AG09319 (cell line): Measurements from ENCODE around the gene ESPNL.

ENCODE experiments used
- DNase-seq: peaks from one replicate; pipeline ENCODE4 v3.0.0-alpha.2; 2010; ENCODE audit warnings: low read depth; ENCODE audit errors: extremely low read depth
- TF ChIP-seq, protein P1 (sequence below): IDR thresholded peaks from 2 replicates; pipeline ENCODE4 v1.5.1; 2011; ENCODE audit warnings: low read depth, mild to moderate bottlenecking, inconsistent platforms, low read length, moderate library complexity

ESPNL gene

DNA sequence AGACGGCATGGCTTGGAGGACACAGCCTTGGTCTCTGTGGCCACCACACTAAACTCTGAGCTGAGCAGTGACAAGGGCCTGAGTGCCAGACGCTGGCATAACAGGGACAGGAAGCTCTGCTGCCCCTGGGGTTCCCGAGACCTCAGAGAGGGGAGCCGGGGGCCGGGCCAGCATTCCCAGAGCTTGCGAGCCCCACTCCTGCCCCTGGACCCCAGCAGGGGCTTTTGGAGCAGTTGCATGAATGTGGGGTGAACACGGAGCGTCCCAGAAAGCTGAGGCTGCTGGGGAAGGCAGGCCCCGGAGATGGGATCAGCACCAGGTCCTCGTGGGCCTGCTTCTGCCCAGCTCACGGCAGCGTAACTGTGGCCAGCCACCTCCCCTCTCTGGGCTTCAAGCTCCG lies 51.1 kb downstream of the ESPNL start:
- DNase-seq = no peak
- TF ChIP-seq, protein P1, sequence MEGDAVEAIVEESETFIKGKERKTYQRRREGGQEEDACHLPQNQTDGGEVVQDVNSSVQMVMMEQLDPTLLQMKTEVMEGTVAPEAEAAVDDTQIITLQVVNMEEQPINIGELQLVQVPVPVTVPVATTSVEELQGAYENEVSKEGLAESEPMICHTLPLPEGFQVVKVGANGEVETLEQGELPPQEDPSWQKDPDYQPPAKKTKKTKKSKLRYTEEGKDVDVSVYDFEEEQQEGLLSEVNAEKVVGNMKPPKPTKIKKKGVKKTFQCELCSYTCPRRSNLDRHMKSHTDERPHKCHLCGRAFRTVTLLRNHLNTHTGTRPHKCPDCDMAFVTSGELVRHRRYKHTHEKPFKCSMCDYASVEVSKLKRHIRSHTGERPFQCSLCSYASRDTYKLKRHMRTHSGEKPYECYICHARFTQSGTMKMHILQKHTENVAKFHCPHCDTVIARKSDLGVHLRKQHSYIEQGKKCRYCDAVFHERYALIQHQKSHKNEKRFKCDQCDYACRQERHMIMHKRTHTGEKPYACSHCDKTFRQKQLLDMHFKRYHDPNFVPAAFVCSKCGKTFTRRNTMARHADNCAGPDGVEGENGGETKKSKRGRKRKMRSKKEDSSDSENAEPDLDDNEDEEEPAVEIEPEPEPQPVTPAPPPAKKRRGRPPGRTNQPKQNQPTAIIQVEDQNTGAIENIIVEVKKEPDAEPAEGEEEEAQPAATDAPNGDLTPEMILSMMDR = no peak

DNA sequence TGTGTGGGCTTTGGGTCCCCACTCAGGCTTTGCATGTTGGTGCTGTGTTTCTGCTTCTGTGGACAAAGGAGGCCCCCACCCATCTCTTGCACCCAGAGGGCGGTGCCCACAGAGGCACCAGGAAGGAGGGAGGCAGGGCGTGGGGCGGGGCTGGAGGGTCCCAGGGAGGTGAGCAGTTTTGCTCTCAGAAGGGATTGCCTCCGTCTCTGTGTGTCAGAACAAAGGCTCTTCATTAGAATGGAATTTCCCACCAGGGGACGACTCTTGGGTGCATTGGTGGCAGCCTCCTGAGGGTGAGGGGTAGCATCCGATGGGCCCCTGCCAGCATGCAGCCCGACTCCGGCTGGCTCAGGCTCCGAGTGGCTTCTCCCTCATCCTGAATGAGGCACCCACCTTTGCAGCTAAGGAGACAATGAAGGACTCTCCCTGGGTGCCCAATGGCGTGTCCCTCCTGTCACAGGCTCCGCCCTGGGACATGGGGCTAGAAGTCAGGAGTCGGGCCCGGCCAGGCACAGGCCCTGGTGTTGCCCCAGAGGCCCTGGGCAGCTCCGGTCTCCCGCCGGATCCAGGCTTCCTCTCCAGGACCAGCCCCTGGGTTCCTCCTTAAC lies 51.6 kb downstream of the ESPNL start:
- no peak for DNase-seq

GRCh38 chr2:238152771-238153688 lies 52.9 kb downstream of the ESPNL start:
- no peak for DNase-seq
- TF ChIP-seq, protein P1 = peak; percentile 20

More for the DNA sequence above, 51.6 kb downstream of the ESPNL start:
- TF ChIP-seq, protein P1 = no peak

GRCh38 chr2:238154570-238154969 lies 54.4 kb downstream of the ESPNL start:
- TF ChIP-seq, protein P1 = no peak
- DNase-seq = no peak

DNA sequence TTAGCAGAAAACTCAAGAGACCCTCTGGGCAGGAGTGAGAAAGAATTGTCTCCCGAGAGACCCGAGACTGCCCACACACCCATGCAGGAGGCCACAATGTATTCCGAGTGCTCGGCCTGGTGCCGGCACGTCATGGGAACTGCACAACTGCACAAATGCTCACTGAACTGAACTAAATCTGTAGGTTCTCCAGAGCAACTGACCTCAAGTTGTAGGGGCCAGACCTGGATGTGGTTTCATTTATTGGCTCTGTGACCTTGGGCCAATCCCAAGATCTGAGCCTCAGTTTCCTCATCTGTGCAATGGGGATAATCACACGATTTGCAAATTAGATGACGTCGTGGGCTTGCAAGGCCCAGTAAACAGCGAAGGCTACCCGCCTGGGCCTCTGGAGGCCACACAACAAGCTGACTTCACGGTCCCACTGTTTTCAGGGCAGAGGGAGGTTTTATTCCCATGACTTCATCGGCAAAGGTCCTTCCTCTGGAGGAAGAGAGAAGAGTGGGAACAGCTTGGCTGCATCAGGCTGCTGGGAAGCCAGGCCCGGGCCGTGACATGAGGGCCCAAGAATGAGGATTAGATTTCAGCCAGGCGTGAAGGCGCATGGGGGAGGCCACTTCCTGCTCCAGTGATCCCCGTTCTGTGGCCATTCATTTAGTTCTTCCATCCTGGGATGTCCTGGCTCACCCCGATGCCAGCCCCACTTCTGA lies 55.1 kb downstream of the ESPNL start:
- peak; percentile 89 for DNase-seq
- TF ChIP-seq, protein P1 = no peak

GRCh38 chr2:238155761-238156694 lies 55.9 kb downstream of the ESPNL start:
- DNase-seq = no peak
- TF ChIP-seq, protein P1 = no peak
